ENCODE measurements around the gene MINK1. TPM values are rescaled to one million over a fixed set of nuclear protein-coding genes. Genes with fewer than 3 reads are reported as not detected.

Gene MINK1
- 120 TPM for total RNA-seq

DNA sequence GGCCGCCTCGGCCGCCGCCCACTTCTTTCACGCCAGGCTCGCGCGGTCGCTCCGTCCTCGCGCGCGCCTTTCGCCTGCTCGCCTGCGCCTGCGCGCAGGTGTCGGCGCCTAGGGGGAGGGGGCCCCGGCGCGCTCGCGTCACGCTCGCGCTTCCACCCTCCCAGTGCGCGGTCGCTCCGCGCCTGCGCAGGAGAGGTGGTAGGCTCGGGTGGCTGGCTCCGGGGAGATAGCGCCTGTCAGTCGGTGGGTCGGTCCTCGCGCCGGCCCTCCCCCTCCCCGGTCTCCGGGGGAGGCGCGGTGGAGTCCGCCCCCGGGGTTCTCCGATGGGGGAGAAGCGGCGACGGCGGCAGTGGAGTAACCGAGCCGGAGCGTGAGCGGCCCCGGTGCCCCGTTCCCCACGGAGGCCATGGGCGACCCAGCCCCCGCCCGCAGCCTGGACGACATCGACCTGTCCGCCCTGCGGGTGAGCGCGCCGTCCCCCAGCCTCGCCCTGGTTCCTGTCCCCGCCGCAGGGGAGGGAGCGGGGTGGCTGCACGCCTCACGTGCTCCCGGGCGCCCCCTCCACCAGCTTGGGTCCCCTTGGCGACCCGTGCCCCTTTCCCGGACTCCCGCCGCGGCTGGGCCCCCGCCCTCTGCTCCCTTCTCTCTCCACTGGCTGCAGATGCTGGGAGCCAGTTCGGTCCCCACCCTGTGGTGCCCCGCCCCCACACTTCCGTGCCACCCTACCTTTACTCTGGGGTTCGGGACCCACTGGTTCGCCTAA, at the start of gene MINK1:
MINK1 (plus strand) TSS at position 163 of the 763 bp plus-strand sequence; CDS start at position 407, 244 bp downstream.
- no peaks in the 10 kb centered on the region for H3K27me3 ChIP-seq
- H3K4me3 ChIP-seq = peak within 1 kb of the TSS; percentile 97 to 100
- TF ChIP-seq POLR2A (IDR thresholded peaks at IDR 0.05) (peak in 1 of 2 donors; percentile 83), POLR2AphosphoS5 (IDR thresholded peaks at IDR 0.05; ENCODE audit: insufficient read depth in 1 of 2, low read depth in 1 of 2) (peak in 1 of 2 donors; percentile 83)
- TF ChIP-seq, protein P1, sequence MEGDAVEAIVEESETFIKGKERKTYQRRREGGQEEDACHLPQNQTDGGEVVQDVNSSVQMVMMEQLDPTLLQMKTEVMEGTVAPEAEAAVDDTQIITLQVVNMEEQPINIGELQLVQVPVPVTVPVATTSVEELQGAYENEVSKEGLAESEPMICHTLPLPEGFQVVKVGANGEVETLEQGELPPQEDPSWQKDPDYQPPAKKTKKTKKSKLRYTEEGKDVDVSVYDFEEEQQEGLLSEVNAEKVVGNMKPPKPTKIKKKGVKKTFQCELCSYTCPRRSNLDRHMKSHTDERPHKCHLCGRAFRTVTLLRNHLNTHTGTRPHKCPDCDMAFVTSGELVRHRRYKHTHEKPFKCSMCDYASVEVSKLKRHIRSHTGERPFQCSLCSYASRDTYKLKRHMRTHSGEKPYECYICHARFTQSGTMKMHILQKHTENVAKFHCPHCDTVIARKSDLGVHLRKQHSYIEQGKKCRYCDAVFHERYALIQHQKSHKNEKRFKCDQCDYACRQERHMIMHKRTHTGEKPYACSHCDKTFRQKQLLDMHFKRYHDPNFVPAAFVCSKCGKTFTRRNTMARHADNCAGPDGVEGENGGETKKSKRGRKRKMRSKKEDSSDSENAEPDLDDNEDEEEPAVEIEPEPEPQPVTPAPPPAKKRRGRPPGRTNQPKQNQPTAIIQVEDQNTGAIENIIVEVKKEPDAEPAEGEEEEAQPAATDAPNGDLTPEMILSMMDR (IDR thresholded peaks at IDR 0.05) = peak in 1 of 3 experiments; percentile 2
- H3K36me3 ChIP-seq = no peaks in the 10 kb centered on the region
- intact Hi-C loops (cut with DNase I) = no loop called here
- H3K9me3 ChIP-seq = no peaks in the 10 kb centered on the region
- no peak for DNase-seq (ENCODE audit: extremely low spot score in 2 of 2)
- peak within 1 kb of the TSS; percentile 100 for H3K27ac ChIP-seq
- peaks cover 47% of the 10 kb centered on the region for H3K4me1 ChIP-seq

DNA sequence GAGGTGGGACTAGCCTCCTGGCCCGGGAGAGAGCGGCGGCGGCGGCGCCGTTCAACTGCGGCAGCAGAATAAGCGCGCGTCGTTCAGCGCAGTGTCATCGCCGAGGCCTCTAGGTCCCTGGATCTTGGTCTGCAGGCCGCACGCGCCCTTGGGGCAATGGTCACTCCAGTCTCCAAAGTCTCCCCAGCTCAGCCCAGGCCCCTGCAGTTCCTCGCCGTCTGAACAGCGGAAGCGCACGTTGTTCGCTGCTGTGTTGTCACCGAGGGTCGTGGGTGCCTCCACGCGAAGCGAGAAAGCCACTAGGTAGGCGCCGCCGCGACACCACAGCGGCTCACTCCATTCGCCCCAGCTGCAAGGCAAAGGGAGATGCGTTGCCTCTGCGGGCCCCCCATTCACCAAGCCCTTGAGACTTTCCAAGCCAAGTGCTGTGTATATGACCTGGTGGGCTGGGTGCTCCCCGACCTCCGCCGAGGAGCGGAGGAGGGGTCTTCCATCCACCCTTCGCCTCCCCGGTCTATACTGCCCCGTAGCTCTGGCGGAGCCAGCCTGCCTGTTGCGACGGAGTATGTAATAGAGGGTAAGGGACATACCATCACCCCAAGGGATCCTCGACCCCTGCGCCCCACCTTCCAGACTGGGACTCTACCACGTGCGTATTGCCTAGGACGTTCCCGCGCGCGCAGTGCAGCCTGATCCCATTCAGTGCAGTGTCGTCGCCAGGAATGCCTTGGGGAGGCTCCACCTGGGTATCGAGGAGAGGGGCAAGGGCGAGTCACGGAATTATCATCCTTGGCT, 47.6 kb upstream of the MINK1 start:
- Histone ChIP-seq H3K9me3 (no peaks in the 10 kb centered on the region), H3K27ac (no peak overlapping the region), H3K27me3 (no peaks in the 10 kb centered on the region), H3K36me3 (no peaks in the 10 kb centered on the region), H3K4me3 (peak overlapping the region; percentile 30 to 46), H3K4me1 (peaks cover 48% of the 10 kb centered on the region)
- intact Hi-C loops (cut with DNase I) = loop anchor here (5.0 to 10.0 kb wide), 3 partner anchors 51 to 107 kb away; partner anchors contain the start of genes ARRB2, CXCL16, MED11 and ZMYND15
- no peak for TF ChIP-seq POLR2AphosphoS5 (IDR thresholded peaks at IDR 0.05; ENCODE audit: insufficient read depth in 1 of 2, low read depth in 1 of 2)
- DNase-seq (ENCODE audit: extremely low spot score in 2 of 2) = no peak

DNA sequence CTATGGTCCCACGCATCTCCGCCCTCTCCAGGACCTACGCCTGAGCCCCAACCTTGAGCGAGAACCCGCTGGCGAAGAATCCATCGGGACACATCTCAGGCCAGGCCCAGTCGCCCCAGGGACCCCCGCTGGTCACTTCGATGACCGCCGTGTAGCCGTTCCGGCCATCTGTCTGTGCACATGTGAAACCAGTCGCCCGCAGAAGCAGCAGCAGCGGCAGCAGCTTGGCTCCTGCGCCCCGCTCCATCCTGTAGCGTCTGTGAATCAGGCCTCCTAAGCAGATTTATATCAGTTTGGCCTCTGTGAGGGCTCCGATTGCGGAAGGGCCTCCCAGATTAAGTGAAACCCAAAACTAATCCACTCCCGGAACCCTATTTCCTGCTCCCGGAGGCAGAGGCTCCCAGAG, 47.0 kb upstream of the MINK1 start, which contains the start of gene VMO1:
VMO1 (minus strand) TSS at position 259 of the 406 bp plus-strand sequence; CDS start at position 247, 12 bp downstream.
- Histone ChIP-seq H3K27me3 (no peaks in the 10 kb centered on the region), H3K4me1 (peaks cover 48% of the 10 kb centered on the region), H3K36me3 (no peaks in the 10 kb centered on the region), H3K27ac (peak within 1 kb of the TSS; percentile 17), H3K4me3 (peak within 1 kb of the TSS; percentile 30 to 46), H3K9me3 (no peaks in the 10 kb centered on the region)
- no peak for DNase-seq (ENCODE audit: extremely low spot score in 2 of 2)
- intact Hi-C loops (cut with DNase I) = loop anchor here (5.0 to 10.0 kb wide), 3 partner anchors 51 to 106 kb away; partner anchors contain the start of genes ARRB2, CXCL16, MED11 and ZMYND15
- TF ChIP-seq, protein P1 (IDR thresholded peaks at IDR 0.05) = no peak
- TF ChIP-seq POLR2A (IDR thresholded peaks at IDR 0.05) = no peak
- TF ChIP-seq POLR2AphosphoS5 (IDR thresholded peaks at IDR 0.05; ENCODE audit: insufficient read depth in 1 of 2, low read depth in 1 of 2) = peak in 1 of 2 donors; percentile 25

DNA sequence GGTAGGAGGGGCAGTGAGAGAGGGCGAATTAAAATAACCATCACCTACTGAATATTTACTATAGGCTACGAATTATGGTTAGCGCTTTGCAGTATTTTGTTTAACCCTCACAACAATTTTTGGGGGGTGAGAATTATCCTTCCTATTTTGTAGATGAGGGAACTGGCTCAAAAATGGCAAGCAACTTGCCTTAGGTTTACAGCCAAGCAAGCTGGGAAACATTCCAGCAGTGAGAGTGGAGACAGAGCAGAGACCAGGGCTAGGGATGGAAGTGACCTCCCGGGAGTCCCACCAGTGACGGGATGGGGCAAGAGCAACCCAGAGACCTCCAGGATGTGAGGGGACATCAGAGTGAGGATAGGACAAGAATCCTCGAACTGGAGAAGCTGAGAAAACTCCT, 46.6 kb upstream of the MINK1 start:
- Histone ChIP-seq H3K27me3 (no peaks in the 10 kb centered on the region), H3K27ac (peak overlapping the region; percentile 17), H3K4me3 (peak overlapping the region; percentile 30 to 46), H3K36me3 (no peaks in the 10 kb centered on the region), H3K9me3 (no peaks in the 10 kb centered on the region), H3K4me1 (peaks cover 48% of the 10 kb centered on the region)
- intact Hi-C loops (cut with DNase I) = loop anchor here (5.0 to 10.0 kb wide), 3 partner anchors 52 to 106 kb away; partner anchors contain the start of genes ARRB2, CXCL16, MED11 and ZMYND15
- no peak for DNase-seq (ENCODE audit: extremely low spot score in 2 of 2)
- TF ChIP-seq POLR2A (IDR thresholded peaks at IDR 0.05) = no peak
- TF ChIP-seq, protein P1 (IDR thresholded peaks at IDR 0.05) = no peak
- TF ChIP-seq POLR2AphosphoS5 (IDR thresholded peaks at IDR 0.05; ENCODE audit: insufficient read depth in 1 of 2, low read depth in 1 of 2) = no peak

DNA sequence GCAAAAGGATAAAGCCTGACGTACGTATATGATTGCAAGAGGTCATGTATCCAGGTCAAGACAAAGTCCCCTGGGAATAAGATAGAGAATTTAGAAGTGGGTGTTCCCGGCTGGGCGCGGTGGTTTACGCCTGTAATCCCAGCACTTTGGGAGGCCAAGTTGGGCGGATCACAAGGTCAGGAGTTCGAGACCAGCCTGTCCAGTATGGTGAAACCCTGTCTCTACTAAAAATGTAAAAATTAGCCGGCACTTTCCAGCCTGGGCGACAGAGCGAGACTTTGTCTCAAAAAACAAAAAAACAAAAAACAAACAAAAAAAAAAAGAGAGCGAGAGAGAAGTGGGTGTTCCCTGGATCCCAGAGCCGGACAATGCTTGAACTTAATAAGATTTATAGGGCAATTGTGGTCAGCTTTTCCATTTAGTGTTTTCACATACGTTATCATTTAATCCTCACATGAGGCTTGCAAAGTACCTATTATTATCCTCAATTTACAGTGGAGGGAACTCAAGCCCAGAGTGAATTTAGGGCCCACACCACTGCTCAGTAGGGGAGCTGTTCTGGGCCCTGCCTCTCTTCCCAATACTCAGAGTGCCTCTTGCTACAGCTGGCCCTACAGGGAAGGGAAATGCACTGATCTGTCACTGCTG, 44.9 kb upstream of the MINK1 start:
- intact Hi-C loops (cut with DNase I) = loop anchor here (5.0 to 10.0 kb wide), 3 partner anchors 53 to 104 kb away; partner anchors contain the start of genes ARRB2, CXCL16, MED11 and ZMYND15
- no peaks in the 10 kb centered on the region for H3K27me3 ChIP-seq
- peak overlapping the region; percentile 88 for H3K27ac ChIP-seq
- no peaks in the 10 kb centered on the region for H3K9me3 ChIP-seq
- TF ChIP-seq POLR2A (IDR thresholded peaks at IDR 0.05) = no peak
- TF ChIP-seq, protein P1 (IDR thresholded peaks at IDR 0.05) = no peak
- no peak for TF ChIP-seq POLR2AphosphoS5 (IDR thresholded peaks at IDR 0.05; ENCODE audit: insufficient read depth in 1 of 2, low read depth in 1 of 2)
- peak overlapping the region in 1 of 2 donors; percentile 60 for H3K4me3 ChIP-seq
- H3K4me1 ChIP-seq = peaks cover 48% of the 10 kb centered on the region
- no peaks in the 10 kb centered on the region for H3K36me3 ChIP-seq
- no peak for DNase-seq (ENCODE audit: extremely low spot score in 2 of 2)
